ENCODE measurements around the gene CYP1B1.

GRCh38 chr2:38056216-38056615, 19.7 kb downstream of the CYP1B1 start:
- TF ChIP-seq EZH2 (IDR thresholded peaks at IDR 0.05; ENCODE audit: borderline replicate concordance, low read length): no peak
- TF ChIP-seq, protein P1, sequence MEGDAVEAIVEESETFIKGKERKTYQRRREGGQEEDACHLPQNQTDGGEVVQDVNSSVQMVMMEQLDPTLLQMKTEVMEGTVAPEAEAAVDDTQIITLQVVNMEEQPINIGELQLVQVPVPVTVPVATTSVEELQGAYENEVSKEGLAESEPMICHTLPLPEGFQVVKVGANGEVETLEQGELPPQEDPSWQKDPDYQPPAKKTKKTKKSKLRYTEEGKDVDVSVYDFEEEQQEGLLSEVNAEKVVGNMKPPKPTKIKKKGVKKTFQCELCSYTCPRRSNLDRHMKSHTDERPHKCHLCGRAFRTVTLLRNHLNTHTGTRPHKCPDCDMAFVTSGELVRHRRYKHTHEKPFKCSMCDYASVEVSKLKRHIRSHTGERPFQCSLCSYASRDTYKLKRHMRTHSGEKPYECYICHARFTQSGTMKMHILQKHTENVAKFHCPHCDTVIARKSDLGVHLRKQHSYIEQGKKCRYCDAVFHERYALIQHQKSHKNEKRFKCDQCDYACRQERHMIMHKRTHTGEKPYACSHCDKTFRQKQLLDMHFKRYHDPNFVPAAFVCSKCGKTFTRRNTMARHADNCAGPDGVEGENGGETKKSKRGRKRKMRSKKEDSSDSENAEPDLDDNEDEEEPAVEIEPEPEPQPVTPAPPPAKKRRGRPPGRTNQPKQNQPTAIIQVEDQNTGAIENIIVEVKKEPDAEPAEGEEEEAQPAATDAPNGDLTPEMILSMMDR (IDR thresholded peaks at IDR 0.05; ENCODE audit: low read length): no peak

Measured in OCI-LY1 (cell line).